HAP-1 (cell line): Measurements from ENCODE around the gene RNF212.

Source experiments
- DNase-seq, 2 experiments: peaks; one replicate each; pipeline ENCODE4 v3.0.0-alpha.2; 2016 to 2020; ENCODE audit warnings: low spot score in 2 of 2
- H3K27me3 ChIP-seq: fragments of 250-450 bp; sonication (Bioruptor Pico); 2 replicates; pipeline ENCODE4 v1.5.1; 2020; ENCODE audit warnings: low read depth, mild to moderate bottlenecking, moderate library complexity
- H3K36me3 ChIP-seq: fragments of 250-450 bp; sonication (Bioruptor Pico); replicated peaks from 2 replicates; pipeline ENCODE4 v1.5.1; 2020; ENCODE audit warnings: mild to moderate bottlenecking
- H3K4me1 ChIP-seq: fragments of 250-450 bp; sonication (Bioruptor Pico); 2 replicates; pipeline ENCODE4 v1.5.1; 2020; ENCODE audit warnings: mild to moderate bottlenecking
- H3K4me3 ChIP-seq: fragments of 250-450 bp; sonication (Bioruptor Pico); 2 replicates; pipeline ENCODE4 v1.5.1; 2020; ENCODE audit warnings: mild to moderate bottlenecking, moderate library complexity
- H3K9me3 ChIP-seq: fragments of 250-450 bp; sonication (Bioruptor Pico); 2 replicates; pipeline ENCODE4 v1.5.1; 2020; ENCODE audit warnings: mild to moderate bottlenecking, moderate library complexity
- in situ Hi-C: fragments of 300-500 bp; cut with MboI; formaldehyde crosslinking; loops from 3 replicates; pipeline ENCODE4 v1.14.3; 2020; ENCODE audit warnings: low sequenced_read_pairs, inconsistent platforms, mixed read lengths

Gene RNF212

DNA sequence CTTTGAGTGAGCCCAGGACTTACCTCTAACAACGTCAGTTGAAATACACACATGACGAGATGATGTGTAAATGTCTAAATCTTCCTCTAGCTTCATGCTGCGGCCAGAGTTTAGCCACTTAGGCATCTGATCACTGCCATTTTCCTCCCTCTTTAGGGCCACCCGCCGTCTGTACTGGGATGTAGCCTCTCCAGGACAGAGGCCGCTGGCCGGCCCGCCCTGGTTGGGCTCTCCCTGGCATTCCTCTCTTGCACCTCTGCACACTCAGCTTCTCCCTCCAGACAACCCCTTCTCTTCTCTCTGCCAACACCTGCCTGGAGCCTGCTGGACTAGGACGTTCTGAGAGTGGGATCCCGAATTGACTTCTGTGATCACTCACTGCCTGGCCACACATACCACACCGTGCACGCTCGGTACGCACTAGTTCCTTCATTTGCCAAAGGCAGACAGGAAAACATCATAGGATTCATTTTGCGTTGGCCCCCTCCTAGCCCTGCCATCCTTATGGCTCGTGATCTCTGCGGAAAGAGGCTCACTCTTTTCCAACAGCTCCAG, 33.6 kb downstream of the RNF212 start:
- H3K9me3 ChIP-seq, result no peaks in the 10 kb centered on the region; the same call in 1 of the 2 replicates
- H3K36me3 ChIP-seq, result no peaks in the 10 kb centered on the region
- H3K27me3 ChIP-seq, result peaks cover 3% of the 10 kb centered on the region; the same call in 1 of the 2 replicates
- no peak for DNase-seq
- no peak overlapping the region for H3K4me3 ChIP-seq
- H3K4me1 ChIP-seq, result no peaks in the 10 kb centered on the region
- in situ Hi-C loops, result no loop called here

DNA sequence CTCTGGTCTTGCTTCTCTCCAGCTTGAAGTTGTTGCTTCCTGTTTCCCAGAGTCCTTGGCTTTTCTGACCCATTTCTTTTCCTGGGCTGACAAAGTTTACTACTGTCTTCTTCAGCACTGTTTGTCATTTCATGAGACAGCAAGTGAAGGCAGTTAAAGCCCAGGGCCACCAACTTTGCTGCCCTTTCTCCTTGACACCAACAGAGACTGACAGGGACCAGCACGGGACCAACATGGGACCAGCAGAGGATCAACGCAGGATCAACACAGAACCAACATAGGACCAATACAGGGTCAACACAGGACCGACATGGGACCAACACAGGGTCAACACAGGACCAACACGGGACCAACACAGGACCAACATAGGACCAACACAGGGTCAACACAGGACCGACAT, 34.9 kb downstream of the RNF212 start:
- Histone ChIP-seq H3K4me1 (no peaks in the 10 kb centered on the region), H3K27me3 (peaks cover 3% of the 10 kb centered on the region)

DNA sequence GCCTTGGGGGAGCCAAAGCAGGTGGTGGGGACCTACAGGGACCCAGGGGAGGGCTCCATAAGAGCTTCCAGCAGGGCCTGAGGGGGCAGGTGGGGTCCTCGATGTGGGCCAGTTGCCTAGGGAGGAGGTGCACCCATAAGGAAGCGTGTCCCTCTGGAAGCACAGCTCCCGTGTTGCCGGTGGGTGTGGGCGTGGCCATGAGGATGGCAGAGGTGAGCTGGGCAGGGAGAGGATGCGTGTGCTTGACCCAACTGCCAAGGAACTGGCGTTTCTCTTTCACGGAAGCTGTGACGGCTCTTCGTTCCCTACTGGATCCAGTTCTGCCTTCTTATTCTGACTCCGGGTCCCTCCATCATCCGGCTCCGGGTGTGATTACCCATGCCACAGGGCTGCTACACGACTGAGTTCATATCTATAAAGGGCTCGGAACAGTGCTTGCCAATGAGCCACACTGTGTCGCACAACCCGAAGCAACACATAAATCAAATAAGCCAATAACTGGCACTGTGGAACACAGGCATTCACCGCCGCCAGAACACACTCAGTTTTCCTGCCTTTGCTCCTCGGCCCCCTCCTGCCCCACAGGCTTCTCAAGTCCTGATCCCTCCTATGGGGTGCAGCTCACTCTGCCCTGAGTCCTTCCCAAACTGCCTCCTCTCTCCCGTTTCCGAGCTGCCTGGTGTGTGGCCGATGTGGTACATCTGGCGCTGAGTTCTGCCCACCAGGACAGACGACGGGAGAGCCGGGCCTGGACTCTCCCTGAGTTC, 35.5 kb downstream of the RNF212 start:
- in situ Hi-C loops, result no loop called here

More for the DNA sequence above, 34.9 kb downstream of the RNF212 start:
- H3K9me3 ChIP-seq, result no peaks in the 10 kb centered on the region; the same call in 1 of the 2 replicates
- no peaks in the 10 kb centered on the region for H3K36me3 ChIP-seq
- no peak for DNase-seq
- in situ Hi-C loops, result no loop called here
- no peak overlapping the region for H3K4me3 ChIP-seq

DNA sequence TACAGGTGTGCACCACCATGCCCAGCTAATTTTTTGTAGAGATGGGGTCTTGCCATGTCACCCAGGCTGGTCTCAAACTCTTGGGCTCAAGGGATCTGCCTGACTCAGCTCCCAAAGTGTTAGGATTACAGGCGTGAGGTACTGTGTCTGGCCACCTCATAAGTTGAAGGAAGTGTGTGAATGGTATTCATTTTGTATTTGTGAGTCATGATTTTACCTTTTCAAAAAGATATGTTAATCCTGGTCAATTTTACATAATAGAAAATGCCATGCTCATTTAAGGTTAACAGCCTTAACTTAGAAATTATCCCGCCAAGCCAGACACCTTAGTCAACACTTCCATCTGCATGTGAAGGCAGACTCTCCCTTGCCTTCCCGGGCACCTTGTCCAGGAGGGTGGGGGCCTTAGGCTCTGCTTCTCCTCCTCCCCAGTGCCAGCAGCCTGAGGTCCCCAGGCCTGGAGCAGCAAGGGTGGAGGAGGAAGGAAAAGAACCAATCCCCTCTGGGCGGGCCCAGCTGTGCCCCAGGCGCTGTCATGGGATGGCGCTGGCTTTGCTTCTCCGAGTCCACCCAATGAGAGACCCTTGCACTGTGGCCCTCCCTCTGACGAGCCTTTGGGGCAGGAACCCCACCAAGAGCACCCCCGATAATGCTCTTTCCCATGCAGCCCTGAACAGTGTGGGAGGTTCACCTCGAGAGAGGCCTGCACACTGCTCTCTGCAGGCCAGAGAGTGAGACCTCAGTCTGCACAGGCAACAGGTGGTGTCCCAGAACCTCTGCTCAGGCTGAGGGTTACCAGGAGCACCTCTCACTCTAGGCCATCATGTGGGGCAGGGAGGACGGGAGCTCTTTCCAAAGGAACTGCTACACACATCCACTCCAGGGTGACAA, 37.3 kb downstream of the RNF212 start:
- Histone ChIP-seq H3K4me1 (no peaks in the 10 kb centered on the region), H3K9me3 (no peaks in the 10 kb centered on the region; the same call in 1 of the 2 replicates), H3K27me3 (peaks cover 5% of the 10 kb centered on the region; the same call in 1 of the 2 replicates), H3K4me3 (no peak overlapping the region), H3K36me3 (no peaks in the 10 kb centered on the region)
- in situ Hi-C loops, result no loop called here
- DNase-seq, result no peak

More for the DNA sequence above, 35.5 kb downstream of the RNF212 start:
- DNase-seq, result no peak
- no peaks in the 10 kb centered on the region for H3K36me3 ChIP-seq
- peaks cover 5% of the 10 kb centered on the region; the same call in 1 of the 2 replicates for H3K27me3 ChIP-seq
- no peak overlapping the region for H3K4me3 ChIP-seq
- no peaks in the 10 kb centered on the region; the same call in 1 of the 2 replicates for H3K9me3 ChIP-seq
- H3K4me1 ChIP-seq, result no peaks in the 10 kb centered on the region

DNA sequence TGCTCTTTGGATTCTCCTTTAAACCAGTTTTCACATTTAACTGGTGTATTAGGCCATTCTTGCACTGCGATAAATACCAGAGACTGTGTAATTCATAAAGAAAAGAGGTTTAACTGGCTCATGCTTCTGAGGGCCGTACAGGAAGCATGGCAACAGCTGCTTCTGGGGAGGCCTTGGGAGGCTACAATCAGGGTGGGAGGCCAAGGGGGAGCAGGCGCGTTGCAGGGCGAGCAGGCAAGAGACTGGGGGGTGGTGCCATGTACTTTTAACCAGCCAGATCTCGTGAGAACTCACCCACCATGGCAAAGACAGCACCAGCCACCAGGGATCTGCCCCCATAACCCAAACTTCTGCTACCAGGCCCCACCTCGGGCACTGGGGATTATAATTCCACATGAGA, 38.1 kb downstream of the RNF212 start:
- no peaks in the 10 kb centered on the region for H3K36me3 ChIP-seq
- H3K4me1 ChIP-seq, result no peaks in the 10 kb centered on the region
- no peak overlapping the region for H3K4me3 ChIP-seq
- H3K9me3 ChIP-seq, result no peaks in the 10 kb centered on the region; the same call in 1 of the 2 replicates
- H3K27me3 ChIP-seq, result peaks cover 5% of the 10 kb centered on the region; the same call in 1 of the 2 replicates
- in situ Hi-C loops, result no loop called here
- DNase-seq, result no peak

DNA sequence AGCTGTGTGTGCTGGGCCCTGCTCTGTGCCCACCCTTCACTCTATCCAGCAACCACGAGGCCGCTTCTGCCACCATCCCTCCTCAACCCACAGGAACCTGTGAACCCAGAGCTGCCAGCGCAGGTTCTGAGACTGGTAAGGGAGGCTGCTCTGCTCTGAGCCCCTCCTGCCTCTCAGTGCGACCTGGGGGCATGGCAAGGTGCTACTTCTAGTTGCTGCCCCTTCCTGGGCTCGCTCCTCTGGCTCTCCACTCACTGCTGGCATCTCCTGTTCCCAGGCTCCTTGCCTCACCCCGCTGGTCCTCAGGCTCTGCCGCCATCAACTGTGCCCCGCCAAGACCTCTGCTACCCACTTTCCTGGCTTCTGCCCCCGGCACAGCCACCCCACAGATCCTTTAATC, 39.3 kb downstream of the RNF212 start:
- no peak overlapping the region for H3K4me3 ChIP-seq
- peaks cover 5% of the 10 kb centered on the region; the same call in 1 of the 2 replicates for H3K27me3 ChIP-seq
- H3K9me3 ChIP-seq, result no peaks in the 10 kb centered on the region; the same call in 1 of the 2 replicates
- no peaks in the 10 kb centered on the region for H3K4me1 ChIP-seq
- H3K36me3 ChIP-seq, result no peaks in the 10 kb centered on the region
- in situ Hi-C loops, result no loop called here
- DNase-seq, result no peak

DNA sequence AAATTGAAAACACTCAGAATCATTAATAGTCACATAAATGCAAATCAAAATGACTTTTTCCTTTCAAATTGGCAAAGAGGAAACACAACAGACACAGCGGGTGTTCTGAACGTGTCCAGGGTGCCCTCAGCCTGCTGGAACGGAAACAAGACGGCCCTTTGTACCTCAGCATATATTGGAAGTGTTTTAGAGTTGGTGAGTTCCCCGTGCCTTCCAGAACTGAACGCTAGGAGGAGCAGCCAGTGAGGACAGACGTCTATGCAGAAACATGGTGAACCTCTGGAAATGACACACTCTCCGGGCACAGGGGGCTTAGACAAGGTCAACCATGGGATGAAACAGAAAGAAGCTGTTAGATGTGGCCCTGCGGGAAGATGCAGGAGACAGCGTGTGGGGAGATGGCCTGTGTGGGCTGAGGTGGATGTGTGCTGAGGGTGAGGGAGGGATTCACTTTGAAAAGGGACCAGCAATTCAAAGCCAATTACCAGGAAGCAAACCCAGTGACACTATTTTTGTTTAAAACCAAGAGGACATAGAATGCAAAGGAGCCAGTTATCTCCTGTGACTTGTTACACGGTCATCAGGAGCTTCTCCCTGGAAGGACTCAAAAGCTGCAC, 40.4 kb downstream of the RNF212 start:
- Histone ChIP-seq H3K4me3 (no peak overlapping the region), H3K27me3 (peaks cover 5% of the 10 kb centered on the region; the same call in 1 of the 2 replicates), H3K36me3 (no peaks in the 10 kb centered on the region), H3K4me1 (no peaks in the 10 kb centered on the region), H3K9me3 (no peaks in the 10 kb centered on the region)
- DNase-seq, result peak; percentile 37 to 69
- in situ Hi-C loops, result no loop called here

DNA sequence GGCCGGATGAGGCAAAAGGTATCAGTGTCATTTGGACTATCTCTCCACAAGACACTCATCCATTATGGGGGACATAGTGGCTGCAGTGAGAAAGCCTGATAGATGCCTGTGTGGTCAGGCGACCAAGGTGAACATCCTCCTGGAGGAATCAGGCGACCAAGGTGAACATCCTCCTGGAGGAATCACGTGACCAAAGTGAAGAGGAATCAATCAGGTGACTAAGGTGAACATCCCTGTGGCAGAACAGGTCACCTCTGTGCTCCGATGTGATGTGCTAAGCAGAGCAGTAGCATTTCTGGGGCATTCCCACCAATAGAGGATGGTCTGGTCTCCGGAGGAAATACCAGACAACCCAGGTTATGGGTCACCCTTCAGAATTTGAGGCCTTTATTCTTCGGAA, 44.0 kb downstream of the RNF212 start:
- no peak overlapping the region for H3K4me3 ChIP-seq
- H3K4me1 ChIP-seq, result no peaks in the 10 kb centered on the region
- H3K9me3 ChIP-seq, result no peaks in the 10 kb centered on the region
- DNase-seq, result no peak
- H3K27me3 ChIP-seq, result peaks cover 7% of the 10 kb centered on the region
- H3K36me3 ChIP-seq, result no peaks in the 10 kb centered on the region
- in situ Hi-C loops, result no loop called here

DNA sequence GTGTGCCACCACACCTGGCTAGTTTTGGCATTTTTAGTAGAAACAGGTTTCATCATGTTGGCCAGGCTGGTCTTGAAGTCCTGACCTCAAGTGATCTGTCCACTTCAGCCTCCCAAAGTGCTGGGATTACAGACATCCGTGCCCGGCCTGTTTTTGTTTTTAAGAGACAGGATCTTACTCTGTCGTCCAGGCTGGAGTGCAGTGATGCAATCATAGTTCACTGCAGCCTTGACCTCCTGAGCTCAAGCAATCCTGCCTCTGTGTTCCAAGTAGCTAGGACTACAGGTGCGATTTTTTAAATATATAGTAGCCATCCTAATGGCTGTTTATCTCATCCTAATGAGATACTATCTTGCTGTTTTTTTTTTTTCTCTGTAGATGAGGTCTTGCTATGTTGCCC, 47.6 kb downstream of the RNF212 start:
- DNase-seq, result no peak
- Histone ChIP-seq H3K9me3 (no peaks in the 10 kb centered on the region), H3K4me1 (no peaks in the 10 kb centered on the region), H3K4me3 (no peak overlapping the region), H3K27me3 (peaks cover 9% of the 10 kb centered on the region; the same call in 1 of the 2 replicates), H3K36me3 (no peaks in the 10 kb centered on the region)
- in situ Hi-C loops, result no loop called here

DNA sequence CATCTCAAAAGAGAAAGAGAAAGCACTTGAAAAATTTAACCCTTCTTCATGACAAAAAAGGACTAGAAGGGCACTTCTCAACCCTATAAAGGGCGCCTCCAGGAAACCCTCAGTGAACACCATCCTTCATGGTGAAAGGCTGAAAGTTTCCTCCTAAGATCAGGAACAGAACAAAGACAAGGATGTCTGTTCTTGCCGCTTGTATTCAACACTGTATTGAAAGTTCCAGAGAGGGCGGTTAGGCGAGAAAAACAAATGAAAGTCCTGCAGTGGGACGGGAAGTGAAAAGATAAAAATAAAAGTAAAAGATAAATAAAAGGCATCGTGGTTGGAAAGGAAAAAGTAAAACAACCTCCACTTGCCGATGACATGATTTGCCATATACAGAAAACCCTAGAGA, 50.9 kb downstream of the RNF212 start:
- no peaks in the 10 kb centered on the region for H3K4me1 ChIP-seq
- H3K36me3 ChIP-seq, result no peaks in the 10 kb centered on the region
- H3K27me3 ChIP-seq, result peaks cover 28% of the 10 kb centered on the region; the same call in 1 of the 2 replicates
- DNase-seq, result no peak
- in situ Hi-C loops, result no loop called here
- H3K9me3 ChIP-seq, result no peaks in the 10 kb centered on the region
- no peak overlapping the region for H3K4me3 ChIP-seq

DNA sequence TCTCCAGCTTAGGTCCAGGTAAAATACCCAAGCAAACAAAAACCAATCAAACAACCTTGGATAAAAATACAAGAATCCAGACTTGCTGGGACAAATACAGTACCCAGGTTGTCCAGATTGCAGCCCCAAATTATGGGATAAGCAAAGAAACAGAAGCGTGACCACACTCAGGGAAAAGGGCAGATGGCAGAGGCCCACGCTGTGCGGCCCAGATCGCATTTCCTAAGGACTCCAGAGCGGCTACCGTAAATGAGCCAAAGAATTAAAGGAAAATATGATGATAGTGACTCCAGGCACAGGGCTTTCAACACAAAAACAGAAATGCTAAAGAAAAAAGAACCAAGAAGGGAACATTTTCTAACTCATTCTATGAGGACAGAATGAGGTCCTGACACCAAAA, 51.6 kb downstream of the RNF212 start:
- no peaks in the 10 kb centered on the region for H3K36me3 ChIP-seq
- peaks cover 31% of the 10 kb centered on the region; the same call in 1 of the 2 replicates for H3K27me3 ChIP-seq
- no peak overlapping the region for H3K4me3 ChIP-seq
- H3K9me3 ChIP-seq, result no peaks in the 10 kb centered on the region
- no peak for DNase-seq
- H3K4me1 ChIP-seq, result no peaks in the 10 kb centered on the region
- in situ Hi-C loops, result no loop called here

DNA sequence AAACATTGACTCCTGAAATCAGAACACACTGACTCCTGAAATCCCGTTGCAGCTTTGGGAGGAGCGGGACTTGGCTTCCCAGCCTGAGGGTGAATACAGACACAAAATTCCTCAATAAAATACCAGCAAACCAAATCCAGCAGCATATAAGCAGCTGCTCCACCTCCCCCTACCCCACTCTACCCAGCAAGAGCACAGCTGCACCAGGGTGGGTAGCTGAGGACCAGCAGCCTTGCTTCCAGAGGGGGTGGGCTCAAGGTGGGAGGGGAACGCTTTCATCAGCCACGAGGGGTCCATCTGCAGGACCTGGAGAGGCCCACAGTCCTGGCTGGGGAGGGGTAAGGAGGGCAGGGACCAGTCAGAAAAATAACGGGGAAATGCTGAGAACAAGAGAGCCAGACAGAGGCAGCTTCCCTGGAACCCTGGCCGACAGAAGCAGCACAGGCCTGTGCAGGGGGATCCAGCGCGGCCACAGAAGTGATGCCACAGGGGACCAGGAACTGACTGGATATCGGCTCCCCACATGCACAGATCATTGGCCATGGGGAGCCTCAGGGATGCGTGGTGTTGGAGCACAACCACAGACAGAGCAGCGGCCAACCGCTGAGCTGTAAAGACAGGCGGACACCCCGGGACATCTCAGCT, 52.2 kb downstream of the RNF212 start:
- in situ Hi-C loops, result no loop called here
- DNase-seq, result no peak
- Histone ChIP-seq H3K4me3 (no peak overlapping the region), H3K4me1 (no peaks in the 10 kb centered on the region), H3K9me3 (no peaks in the 10 kb centered on the region), H3K36me3 (no peaks in the 10 kb centered on the region), H3K27me3 (peaks cover 37% of the 10 kb centered on the region)

DNA sequence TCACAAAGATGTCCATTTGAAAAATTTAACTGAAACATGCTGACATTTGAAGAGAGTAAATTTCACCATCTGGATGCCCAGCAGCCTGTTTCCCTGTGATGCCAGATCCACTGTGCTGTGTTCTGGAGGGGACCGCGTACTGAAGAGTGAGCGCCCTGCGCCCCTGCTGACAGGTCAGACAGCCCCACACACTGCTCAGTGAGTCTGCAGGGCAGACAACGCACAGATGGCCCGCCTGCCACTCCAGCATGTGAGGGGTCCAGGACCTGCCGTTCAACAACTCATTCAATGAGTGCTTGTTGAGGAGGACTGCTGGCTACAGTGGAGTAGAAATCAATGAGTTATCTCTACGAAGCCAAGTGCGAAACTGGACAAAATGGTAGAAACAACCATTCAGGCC, 52.7 kb downstream of the RNF212 start:
- Histone ChIP-seq H3K27me3 (peaks cover 43% of the 10 kb centered on the region), H3K36me3 (no peaks in the 10 kb centered on the region), H3K4me3 (no peak overlapping the region), H3K4me1 (no peaks in the 10 kb centered on the region), H3K9me3 (no peaks in the 10 kb centered on the region)
- in situ Hi-C loops, result no loop called here
- DNase-seq, result no peak
